HG03139 (cell line): ENCODE measurements around the gene TFRC.
"Not testable (repeated sequence)": the region's sequence is repeated elsewhere in the genome, so short reads cannot be mapped to it uniquely, and the experiment has no call there.

Experiments used
- ATAC-seq: cut with Tn5 transposase; IDR thresholded peaks from one replicate; pipeline ENCODE4 v1.9.1; 2021; ENCODE audit not compliant: unreplicated experiment

TFRC gene

DNA sequence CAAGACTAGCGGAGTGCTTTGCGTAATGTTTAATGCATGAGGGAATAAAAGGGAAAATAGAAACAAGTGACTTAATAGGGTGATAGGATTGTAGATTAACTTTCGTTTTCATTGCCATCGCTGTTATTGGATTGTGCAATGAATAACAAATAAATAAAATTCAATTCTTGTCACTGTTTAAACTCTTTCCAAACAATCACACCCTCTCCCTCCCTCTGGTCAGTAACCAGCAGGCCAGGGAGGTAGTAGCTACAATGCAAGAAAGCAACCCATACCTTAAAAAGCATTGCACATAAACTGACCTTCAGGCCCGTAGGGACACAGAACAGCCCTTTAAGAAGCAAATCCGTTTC, 705 bp upstream of the TFRC start:
- no peak for ATAC-seq

GRCh38 chr3:196081002-196081833, 672 bp downstream of the TFRC start:
- ATAC-seq, result peak; percentile 43

DNA sequence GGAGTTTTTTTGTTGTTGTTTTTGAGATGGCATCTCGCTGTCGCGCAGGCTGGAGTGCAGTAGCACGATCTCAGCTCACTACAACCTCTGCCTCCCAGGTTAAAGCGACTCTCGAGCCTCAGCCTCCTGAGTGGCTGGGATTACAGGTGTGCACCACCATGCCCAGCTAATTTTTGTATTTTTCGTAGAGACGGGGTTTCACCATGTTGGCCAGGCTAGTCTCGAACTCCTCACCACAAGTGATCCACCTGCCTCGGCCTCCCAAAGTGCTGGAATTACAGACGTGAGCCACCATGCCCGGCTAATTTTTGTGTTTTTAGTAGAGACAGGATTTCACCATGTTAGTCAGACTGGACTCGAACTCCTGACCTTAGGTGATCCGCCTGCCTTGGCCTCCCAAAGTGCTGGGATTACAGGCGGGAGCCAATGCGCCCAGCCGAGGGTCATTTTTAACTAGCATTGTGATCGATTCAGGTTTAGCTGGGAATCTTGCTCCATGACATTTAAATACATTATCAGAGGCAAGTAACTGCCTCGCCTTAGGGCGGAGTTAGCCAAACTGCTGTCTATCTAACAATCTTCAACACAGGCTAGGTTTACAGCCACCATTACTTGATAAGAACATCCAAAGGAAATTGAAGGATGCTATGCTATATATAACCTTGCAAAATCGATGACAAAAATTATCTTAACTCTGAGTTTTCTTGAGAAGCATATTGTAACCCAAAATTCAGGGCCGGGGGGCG, 1.6 kb downstream of the TFRC start:
- not testable (repeated sequence) for ATAC-seq

DNA sequence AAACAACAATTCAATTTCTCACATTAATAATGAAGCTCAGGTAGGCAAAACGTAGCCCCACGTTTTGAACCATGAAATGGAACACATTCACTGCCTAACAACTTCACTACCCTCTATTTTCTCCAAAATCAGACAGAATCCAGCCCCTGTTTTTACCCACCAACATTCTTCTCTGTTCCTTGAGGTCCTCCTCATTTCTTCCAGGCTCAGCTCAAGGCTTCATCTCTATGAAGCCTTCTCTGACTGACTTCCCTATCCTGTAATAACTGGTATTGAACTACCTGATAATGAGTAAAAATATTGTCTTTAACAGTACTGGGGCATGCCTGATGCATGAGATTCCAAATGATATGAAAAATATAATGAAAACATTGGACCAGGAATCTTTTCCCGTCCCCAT, 2.2 kb downstream of the TFRC start:
- ATAC-seq, result no peak

GRCh38 chr3:196075013-196075412, 6.9 kb downstream of the TFRC start:
- no peak for ATAC-seq

DNA sequence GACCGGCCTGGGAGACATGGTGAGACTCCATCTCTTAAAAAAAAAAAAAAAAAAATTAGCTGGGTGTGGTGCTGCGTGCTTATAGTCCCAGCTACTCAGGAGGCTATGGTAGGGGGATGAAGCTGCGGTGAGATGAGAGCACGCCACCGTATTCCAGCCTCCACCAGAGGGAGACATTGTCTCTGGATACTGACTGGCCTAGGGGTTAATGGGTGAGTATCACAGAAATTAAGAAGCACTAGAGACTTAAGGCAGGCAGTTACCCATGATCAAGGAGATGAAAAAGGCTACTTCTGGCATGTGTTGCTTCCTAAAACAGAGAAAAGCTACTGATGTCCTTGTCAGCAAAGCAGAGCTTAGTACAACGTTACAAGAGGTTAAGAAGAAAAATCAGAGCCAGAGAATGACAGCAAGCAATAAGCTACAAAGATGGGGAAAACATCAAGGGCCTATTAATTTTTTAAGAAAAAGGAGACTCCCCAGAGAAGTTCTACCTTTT, 8.6 kb downstream of the TFRC start:
- peak; percentile 54 for ATAC-seq

- no peak for ATAC-seq
Observed at GRCh38 chr3:196072313-196072712, 9.6 kb downstream of the TFRC start.

DNA sequence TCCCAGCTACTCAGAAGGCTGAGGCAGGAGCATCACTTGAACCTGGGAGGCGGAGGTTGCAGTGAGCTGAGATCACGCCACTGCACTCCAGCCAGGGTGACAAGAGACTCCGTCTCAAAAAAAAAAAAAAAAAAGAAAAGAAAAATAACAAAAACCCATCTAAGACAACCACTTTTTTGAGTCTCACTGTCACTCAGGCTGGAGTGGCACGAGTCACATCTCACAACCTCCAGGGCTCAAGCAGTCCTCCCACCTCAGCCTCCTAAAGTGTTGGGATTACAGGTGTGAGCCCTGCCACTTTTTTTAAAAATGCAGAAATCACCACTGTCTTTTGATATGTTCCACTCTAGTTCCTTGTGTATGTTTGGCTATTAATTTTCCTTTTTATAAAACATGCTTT, 13.1 kb downstream of the TFRC start:
- not testable (repeated sequence) for ATAC-seq

GRCh38 chr3:196067439-196067838, 14.5 kb downstream of the TFRC start:
- no peak for ATAC-seq

DNA sequence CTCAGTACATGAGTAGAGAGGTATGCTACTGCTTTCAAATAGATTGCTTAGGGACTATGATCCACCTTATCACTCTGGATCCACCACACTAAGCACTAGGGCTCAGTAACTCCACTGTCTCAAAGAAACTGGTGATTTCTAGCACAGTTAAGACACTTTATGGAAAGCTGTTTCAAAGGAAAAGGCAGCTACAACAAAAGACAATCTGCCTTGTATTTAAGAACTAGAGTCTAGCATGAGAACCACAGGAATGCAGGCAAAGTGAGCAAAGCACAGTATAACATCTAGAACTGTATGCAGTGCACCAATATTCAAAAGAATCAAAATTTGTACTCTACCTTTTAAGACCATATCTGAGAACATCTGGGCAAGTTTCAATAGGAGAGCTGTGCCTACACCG, 17.9 kb downstream of the TFRC start:
- ATAC-seq, result no peak

DNA sequence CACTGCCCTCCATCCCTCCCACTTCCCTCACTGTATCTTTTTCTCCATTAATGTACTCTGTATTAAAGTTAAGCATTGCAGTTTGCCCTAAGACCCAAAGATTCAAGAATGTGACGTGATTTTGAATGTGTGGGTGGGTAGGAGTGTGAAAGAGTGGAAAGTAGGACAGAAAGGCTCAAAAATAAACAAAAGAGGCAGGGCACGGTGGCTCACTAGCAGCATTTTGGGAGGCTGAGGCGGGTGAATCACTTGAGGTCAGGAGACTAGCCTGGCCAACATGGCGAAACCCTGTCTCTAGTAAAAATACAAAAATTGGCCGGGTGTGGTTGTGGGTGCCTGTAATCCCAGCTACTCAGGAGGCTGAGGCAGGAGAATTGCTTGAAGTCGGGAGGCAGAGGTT, 18.4 kb downstream of the TFRC start:
- ATAC-seq, result no peak

DNA sequence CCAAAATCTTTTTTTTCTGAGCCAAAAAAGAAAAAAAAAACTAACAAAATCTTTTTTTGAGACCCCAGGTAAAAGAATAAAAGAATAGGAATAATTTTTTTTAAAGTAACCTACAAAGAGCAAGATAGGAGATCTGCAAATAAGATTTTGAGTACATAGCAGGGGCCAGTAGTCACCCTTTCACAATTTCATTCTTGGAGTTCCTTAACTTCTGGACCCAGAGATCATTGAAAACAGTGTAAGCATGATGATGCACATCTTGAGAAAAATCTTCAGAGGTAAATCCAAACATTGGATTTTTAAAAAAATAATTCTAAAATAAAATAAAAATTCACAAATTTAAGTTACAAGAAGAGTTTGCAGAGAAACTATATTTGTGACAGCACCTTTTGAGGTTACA, 18.8 kb downstream of the TFRC start:
- no peak for ATAC-seq

DNA sequence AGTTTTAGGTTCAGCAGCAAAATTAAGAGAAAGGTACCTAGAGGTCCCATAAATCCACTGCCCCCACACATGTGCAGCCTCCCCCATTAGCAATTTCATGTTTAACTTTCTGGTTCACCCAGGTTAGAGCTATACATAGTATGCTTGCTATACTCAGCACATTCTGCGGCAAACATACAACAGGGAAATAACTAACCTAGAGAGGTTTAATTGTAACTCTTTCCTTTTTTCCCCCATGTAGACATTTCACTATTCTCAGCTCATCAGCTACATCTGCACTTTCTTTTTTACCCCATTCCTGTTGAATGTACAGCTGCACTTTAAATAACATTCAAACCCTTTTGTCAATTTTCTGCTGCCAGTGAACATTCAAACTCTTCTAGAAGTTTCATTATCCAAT, 21.1 kb downstream of the TFRC start:
- no peak for ATAC-seq

- no peak for ATAC-seq
Observed at GRCh38 chr3:196057760-196058331, 24.0 kb downstream of the TFRC start.

GRCh38 chr3:196056371-196056770, 25.5 kb downstream of the TFRC start:
- ATAC-seq, result not testable (repeated sequence)

- ATAC-seq, result no peak
Observed at GRCh38 chr3:196055683-196056270, 26.1 kb downstream of the TFRC start.

- no peak for ATAC-seq
Observed at GRCh38 chr3:196055240-196055639, 26.6 kb downstream of the TFRC start.

DNA sequence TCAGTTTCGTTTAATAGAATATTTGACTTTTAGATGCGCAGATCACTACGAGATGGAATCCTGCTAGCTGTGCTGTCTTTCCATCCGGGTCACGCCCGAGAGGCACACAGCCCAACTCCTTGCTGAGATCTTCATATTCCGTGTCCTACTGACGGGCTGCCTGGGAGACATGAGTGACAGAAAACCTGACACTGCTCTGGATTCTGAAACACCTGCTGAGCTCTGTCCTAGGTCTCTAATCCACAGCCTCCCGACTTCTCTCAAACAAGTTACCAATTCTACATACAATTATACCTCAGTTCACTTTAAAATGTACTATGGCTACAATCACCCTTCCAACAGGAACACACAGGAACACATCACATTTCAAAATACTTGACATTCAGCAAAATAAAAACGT, 27.2 kb downstream of the TFRC start:
- ATAC-seq, result no peak

GRCh38 chr3:196053487-196053886, 28.4 kb downstream of the TFRC start:
- no peak for ATAC-seq

DNA sequence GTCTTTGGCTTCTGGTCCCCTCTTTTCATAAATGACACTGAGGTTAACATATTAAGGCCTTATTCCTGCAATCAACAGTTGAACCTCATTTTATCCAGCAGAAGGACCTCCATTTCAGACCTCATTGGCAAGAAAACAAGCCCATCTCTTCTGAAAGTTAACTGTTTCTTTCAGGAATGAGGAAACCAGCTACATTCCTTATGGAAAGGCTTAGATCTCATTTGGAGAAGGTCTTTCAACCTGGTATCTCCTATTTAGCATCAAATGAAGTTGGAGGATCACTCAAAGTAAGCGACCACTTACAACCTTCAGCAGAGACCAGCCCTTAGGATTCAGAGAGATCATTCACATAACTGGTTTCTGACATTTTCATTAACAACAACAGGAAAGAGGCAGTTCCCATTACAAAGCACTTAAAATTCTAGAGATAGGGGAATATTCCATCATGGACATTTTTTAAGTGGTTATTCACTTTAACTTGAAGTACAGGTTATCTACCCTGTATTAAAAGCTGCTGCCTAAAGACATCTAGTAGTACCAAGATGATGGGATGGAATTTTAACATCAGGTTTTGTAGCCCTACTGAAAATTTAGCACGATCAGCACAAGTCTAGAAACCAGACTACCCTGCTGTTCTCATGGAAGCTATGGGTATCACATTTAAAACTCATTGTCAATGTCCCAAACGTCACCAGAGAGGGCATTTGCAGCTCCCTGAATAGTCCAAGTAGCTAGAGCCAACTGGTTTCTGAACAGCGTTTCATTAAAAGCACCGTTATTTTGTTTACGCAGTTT, 30.4 kb downstream of the TFRC start:
- ATAC-seq, result no peak

GRCh38 chr3:196050597-196050996, 31.3 kb downstream of the TFRC start:
- no peak for ATAC-seq
